Measurements from ENCODE around the gene PDCD2L. TPM values are rescaled to one million over a fixed set of nuclear protein-coding genes. Genes with fewer than 3 reads are reported as not detected.

Gene PDCD2L
- total RNA-seq, 1 experiment from 2014 or later: 43.4 TPM

GRCh38 chr19:34355201-34355600 lies 49.0 kb upstream of the PDCD2L start:
- no peak overlapping the region for H3K4me3 Mint-ChIP-seq
- H3K4me1 Mint-ChIP-seq: peaks cover 22% of the 10 kb centered on the region
- DNase-seq (ENCODE audit: low spot score) (no peak), ATAC-seq (no peak)
- no peak overlapping the region for H3K27ac Mint-ChIP-seq
- POLR2A ChIA-PET: interaction anchor here (0.8 kb wide), 1 partner anchor 10 kb away, joined by 3 read pairs; the partner anchor contains the start of gene GPI
- CTCF ChIA-PET: interaction anchor here (1.5 kb wide), 1 partner anchor 10 kb away, joined by 3 read pairs; no protein-coding TSS in a partner anchor
- TF ChIP-seq ARID4B (CRISPR knock-in tag; IDR thresholded peaks at IDR 0.05; ENCODE audit: borderline replicate concordance): no peak
- no peaks in the 10 kb centered on the region for H3K9me3 Mint-ChIP-seq
- H3K27me3 Mint-ChIP-seq (ENCODE audit: low read depth): no peaks in the 10 kb centered on the region
- peaks cover 9% of the 10 kb centered on the region for H3K36me3 Mint-ChIP-seq

- CTCF ChIA-PET: interaction anchor here (0.7 kb wide), 1 partner anchor 10 kb away, joined by 3 read pairs; no protein-coding TSS in a partner anchor
- no peak overlapping the region for H3K27ac Mint-ChIP-seq
- no peak for DNase-seq (ENCODE audit: low spot score)
- H3K36me3 Mint-ChIP-seq: peaks cover 4% of the 10 kb centered on the region
- no peaks in the 10 kb centered on the region for H3K27me3 Mint-ChIP-seq (ENCODE audit: low read depth)
- no peaks in the 10 kb centered on the region for H3K9me3 Mint-ChIP-seq
- peaks cover 25% of the 10 kb centered on the region for H3K4me1 Mint-ChIP-seq
- no peak overlapping the region for H3K4me3 Mint-ChIP-seq
- ATAC-seq: no peak
- POLR2A ChIA-PET: no interaction called here
- TF ChIP-seq ARID4B (CRISPR knock-in tag; IDR thresholded peaks at IDR 0.05; ENCODE audit: borderline replicate concordance): no peak
- peak; percentile 75 for TF ChIP-seq ZNF121 (CRISPR knock-in tag; IDR thresholded peaks at IDR 0.05)
Observed at GRCh38 chr19:34356875-34357274, 47.3 kb upstream of the PDCD2L start.

GRCh38 chr19:34357431-34357830 lies 46.8 kb upstream of the PDCD2L start:
- Mint-ChIP-seq H3K36me3 (peaks cover 4% of the 10 kb centered on the region), H3K27ac (peak overlapping the region; percentile 37; the same call in 1 of the 2 replicates), H3K4me3 (no peak overlapping the region), H3K4me1 (peaks cover 25% of the 10 kb centered on the region), H3K27me3 (ENCODE audit: low read depth) (no peaks in the 10 kb centered on the region), H3K9me3 (no peaks in the 10 kb centered on the region)
- ATAC-seq (no peak), DNase-seq (ENCODE audit: low spot score) (no peak)
- ChIA-PET POLR2A (no interaction called here), CTCF (no interaction called here)
- TF ChIP-seq E2F5 (CRISPR knock-in tag; IDR thresholded peaks at IDR 0.05): no peak
- no peak for TF ChIP-seq IRF1 (CRISPR knock-in tag; IDR thresholded peaks at IDR 0.05)
- no peak for TF ChIP-seq TP53 (CRISPR knock-in tag; IDR thresholded peaks at IDR 0.05)
- no peak for TF ChIP-seq ATF3 (CRISPR knock-in tag; conservative IDR thresholded peaks at IDR 0.05)
- TF ChIP-seq ZNF232 (CRISPR knock-in tag; IDR thresholded peaks at IDR 0.05): no peak
- TF ChIP-seq FOXP1 (CRISPR knock-in tag; IDR thresholded peaks at IDR 0.05; ENCODE audit: borderline replicate concordance): no peak
- no peak for TF ChIP-seq GRHL2 (CRISPR knock-in tag; IDR thresholded peaks at IDR 0.05; ENCODE audit: insufficient replicate concordance, severe bottlenecking)
- no peak for TF ChIP-seq ATF1 (CRISPR knock-in tag; IDR thresholded peaks at IDR 0.05)
- no peak for TF ChIP-seq FOXP4 (CRISPR knock-in tag; IDR thresholded peaks at IDR 0.05)
- no peak for TF ChIP-seq ETV6 (CRISPR knock-in tag; IDR thresholded peaks at IDR 0.05)
- TF ChIP-seq ARID4B (CRISPR knock-in tag; IDR thresholded peaks at IDR 0.05; ENCODE audit: borderline replicate concordance): no peak

Measured in WTC11 (cell line).